PC-3 (cell line): Measurements from ENCODE around the gene CTTN.

ENCODE experiments used
- CTCF ChIP-seq: fragments of 300-600 bp; sonication (generic); conservative IDR thresholded peaks from 2 replicates; pipeline ENCODE4 v1.5.1; 2017; ENCODE audit warnings: antibody characterized with exemption, low read depth, mild to moderate bottlenecking, low read length
- EZH2 ChIP-seq: fragments of 300-600 bp; sonication (generic); IDR thresholded peaks from one replicate; pipeline ENCODE4 v1.6.1; 2017; ENCODE audit warnings: antibody characterized with exemption, mild to moderate bottlenecking, low read length; ENCODE audit not compliant: unreplicated experiment
- EZH2phosphoT487 ChIP-seq: fragments of 300-600 bp; sonication (generic); IDR thresholded peaks from 2 replicates; pipeline ENCODE4 v1.6.1; 2018; ENCODE audit warnings: mild to moderate bottlenecking, antibody characterized with exemption, low read length, borderline replicate concordance

GRCh38 chr11:70364178-70364577 is 34.2 kb upstream of the CTTN start:
- no peak for TF ChIP-seq CTCF
- TF ChIP-seq EZH2phosphoT487: no peak
- TF ChIP-seq EZH2: no peak
